DMS114 treated with DMSO at 0.1 percent for 48 hours (cell line): ENCODE results near the gene C11orf86.

ENCODE experiments used
- DNase-seq: peaks from one replicate; lab custom pipeline; 2025; ENCODE audit not compliant: unreplicated experiment; lab: John Stamatoyannopoulos, UW

The C11orf86 gene

DNA sequence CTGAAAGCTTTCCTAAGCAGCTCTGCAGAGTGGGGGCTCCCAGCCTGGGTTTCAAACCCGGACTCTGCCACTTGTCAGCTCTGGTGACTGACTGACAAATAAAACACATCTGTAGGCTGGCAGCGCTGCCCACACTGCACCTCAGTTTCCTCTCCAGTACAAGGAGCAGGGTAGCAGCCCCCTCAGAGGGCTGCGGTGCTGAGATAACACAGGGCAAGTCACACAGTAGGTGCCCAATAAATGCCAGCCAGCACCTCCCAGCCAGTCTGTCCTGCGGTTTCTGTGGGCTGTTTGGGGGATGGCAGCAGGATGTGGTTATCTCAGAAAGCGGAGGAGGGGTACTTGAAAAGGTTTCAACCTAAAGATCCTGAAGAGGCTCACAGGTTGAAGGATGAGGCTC, 49.3 kb downstream of the C11orf86 start:
- no peak for DNase-seq

DNA sequence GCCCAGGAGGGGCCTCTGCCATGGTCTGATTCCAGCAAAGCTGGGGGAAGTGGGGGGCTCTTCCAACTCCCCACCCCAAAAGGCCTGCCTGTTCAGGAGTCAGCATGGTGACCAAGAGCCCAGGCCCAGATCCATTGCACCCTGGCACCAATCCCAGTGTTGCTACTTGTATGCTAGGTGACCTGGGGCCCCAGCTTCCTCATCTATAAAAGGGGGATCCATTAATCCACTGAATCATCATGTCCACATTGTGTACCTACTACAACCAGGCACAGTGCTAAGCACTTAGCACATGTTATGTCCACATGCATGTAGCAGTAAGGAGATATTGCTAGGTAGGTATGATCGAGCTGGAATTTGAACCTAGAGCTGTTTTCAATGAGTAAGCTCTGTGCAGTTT, 49.9 kb downstream of the C11orf86 start:
- DNase-seq, result no peak

DNA sequence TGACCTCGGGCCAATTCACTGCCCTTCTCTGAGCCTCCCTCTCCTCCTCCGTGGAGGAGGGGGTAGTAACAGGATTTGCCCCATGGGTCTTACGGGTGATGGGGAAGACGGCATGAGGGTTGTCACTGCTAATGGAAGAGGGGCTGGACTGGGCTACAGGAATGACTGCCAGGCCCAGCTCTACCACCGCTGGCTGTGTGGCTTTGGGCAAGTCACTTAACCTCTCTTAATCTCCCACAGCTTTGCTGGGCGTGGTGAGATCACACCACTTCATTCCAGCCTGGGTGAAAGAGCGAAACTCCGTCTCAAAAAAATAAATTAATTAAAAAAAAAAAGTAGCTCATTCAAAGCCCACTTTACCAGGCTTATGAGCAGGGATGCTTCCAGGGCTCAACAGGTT, 50.6 kb downstream of the C11orf86 start:
- DNase-seq, result no peak
